Fibroblast of villous mesenchyme (primary cell): ENCODE data around the gene SLC13A2. TPM values are rescaled to one million over a fixed set of nuclear protein-coding genes. Genes with fewer than 3 reads are reported as not detected.
A peak's percentile ranks its signal among the peaks of the same experiment; 100 is the strongest.

Experiments used
- DNase-seq: peaks from one replicate; pipeline ENCODE4 v3.0.0-alpha.2; 2010; ENCODE audit warnings: low read depth
- H3K4me3 ChIP-seq: 2 replicates; pipeline ENCODE4 v1.5.1; 2011; ENCODE audit warnings: low read depth, mild to moderate bottlenecking, low read length
- total RNA-seq: library from RNA; depleted of rRNA; stranded (reverse); fragments of >200 nt; gene quantifications from 2 replicates; pipeline ENCODE4 v1.2.3, GENCODE V29; 2012
- TF ChIP-seq, protein P1 (sequence below): IDR thresholded peaks from 2 replicates; pipeline ENCODE4 v1.5.1; 2012; ENCODE audit warnings: low read depth, mild to moderate bottlenecking, low read length; ENCODE audit not compliant: insufficient read depth

SLC13A2 gene
- total RNA-seq, 1 donor: not detected

DNA sequence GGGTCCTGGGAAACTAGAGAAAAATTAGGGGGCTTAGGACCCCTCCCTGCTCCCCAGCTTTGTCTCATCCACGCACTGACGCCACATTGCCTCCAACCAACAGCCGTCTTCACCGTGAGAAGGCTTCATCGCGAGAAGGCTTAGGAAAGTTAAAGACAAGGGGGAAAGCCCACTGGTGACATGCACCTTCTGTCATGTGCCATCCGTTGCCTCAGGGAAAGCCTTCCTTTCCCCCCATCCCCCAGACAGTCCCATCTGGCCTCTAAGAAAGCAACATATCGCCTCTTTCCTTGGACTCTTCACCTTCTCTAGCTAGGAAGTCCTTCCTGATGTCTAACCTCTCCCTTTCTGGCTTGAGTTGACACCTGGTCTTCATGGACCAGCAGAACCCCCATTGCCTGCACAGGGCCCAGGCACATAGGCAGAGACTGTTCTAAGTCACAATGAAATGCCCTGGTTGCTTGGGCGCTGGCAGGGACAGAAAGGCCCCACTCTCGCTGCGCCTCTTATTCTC is 34.8 kb downstream of the SLC13A2 start:
- no peak overlapping the region for H3K4me3 ChIP-seq
- DNase-seq: no peak
- TF ChIP-seq, protein P1, sequence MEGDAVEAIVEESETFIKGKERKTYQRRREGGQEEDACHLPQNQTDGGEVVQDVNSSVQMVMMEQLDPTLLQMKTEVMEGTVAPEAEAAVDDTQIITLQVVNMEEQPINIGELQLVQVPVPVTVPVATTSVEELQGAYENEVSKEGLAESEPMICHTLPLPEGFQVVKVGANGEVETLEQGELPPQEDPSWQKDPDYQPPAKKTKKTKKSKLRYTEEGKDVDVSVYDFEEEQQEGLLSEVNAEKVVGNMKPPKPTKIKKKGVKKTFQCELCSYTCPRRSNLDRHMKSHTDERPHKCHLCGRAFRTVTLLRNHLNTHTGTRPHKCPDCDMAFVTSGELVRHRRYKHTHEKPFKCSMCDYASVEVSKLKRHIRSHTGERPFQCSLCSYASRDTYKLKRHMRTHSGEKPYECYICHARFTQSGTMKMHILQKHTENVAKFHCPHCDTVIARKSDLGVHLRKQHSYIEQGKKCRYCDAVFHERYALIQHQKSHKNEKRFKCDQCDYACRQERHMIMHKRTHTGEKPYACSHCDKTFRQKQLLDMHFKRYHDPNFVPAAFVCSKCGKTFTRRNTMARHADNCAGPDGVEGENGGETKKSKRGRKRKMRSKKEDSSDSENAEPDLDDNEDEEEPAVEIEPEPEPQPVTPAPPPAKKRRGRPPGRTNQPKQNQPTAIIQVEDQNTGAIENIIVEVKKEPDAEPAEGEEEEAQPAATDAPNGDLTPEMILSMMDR: no peak

- TF ChIP-seq, protein P1: no peak
- no peak for DNase-seq
These were observed 36.3 kb downstream of the SLC13A2 start for GRCh38 chr17:28509789-28510188.

DNA sequence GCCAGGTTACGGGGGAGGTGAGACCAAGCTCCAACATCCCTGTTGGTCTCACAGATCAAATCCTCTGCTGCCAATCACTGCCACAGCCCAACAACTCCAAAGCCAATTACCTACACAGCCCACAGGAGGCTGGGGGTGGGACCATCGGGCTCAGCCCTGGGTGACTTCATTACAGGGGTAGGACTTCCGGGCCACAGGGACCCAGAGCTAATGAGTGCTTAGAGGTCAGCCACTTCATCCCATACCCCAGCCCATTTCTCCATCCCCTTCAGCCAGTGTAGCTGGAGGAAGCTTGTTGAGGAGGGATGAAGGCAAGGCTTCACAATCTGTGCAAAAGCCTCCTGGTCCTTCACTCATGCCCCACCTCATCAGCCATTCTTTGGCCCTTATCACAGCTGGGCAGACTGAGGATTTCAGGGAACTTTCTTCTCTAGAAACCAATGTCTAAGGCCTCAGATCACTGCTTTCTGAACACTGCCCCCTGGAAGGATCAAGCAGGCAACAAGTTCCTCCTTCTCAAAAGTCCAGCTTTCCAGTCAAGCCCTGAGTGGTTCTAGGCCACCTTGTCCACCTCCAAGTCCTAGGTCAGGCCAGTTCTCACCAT is 38.5 kb downstream of the SLC13A2 start:
- H3K4me3 ChIP-seq: no peak overlapping the region
- TF ChIP-seq, protein P1: peak; percentile 6
- DNase-seq: no peak

More at GRCh38 chr17:28509789-28510188, 36.3 kb downstream of the SLC13A2 start:
- no peak overlapping the region for H3K4me3 ChIP-seq

GRCh38 chr17:28513476-28513875 is 40.0 kb downstream of the SLC13A2 start:
- H3K4me3 ChIP-seq: no peak overlapping the region
- TF ChIP-seq, protein P1: no peak

GRCh38 chr17:28514561-28515002 is 41.1 kb downstream of the SLC13A2 start:
- DNase-seq: no peak
- H3K4me3 ChIP-seq: no peak overlapping the region
- TF ChIP-seq, protein P1: no peak

More at GRCh38 chr17:28513476-28513875, 40.0 kb downstream of the SLC13A2 start:
- DNase-seq: no peak

DNA sequence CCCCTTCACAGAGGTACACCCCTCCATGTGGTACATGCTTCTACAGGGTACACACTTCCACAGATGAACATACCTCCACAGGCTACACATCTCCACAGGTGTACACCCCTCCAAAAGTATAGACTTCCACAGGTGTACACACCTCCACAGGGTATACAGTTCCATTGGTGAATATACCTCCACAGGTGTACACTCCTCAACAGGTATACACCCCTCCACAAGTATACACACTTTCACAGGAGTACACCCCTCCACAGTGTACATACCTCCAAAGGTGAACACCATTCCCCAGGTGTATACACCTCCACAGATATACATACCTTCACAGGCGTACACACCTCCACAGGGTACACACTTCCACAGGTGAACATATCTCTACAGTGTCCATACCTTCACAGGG is 42.1 kb downstream of the SLC13A2 start:
- H3K4me3 ChIP-seq: no peak overlapping the region
- DNase-seq: no peak
- TF ChIP-seq, protein P1: no peak

DNA sequence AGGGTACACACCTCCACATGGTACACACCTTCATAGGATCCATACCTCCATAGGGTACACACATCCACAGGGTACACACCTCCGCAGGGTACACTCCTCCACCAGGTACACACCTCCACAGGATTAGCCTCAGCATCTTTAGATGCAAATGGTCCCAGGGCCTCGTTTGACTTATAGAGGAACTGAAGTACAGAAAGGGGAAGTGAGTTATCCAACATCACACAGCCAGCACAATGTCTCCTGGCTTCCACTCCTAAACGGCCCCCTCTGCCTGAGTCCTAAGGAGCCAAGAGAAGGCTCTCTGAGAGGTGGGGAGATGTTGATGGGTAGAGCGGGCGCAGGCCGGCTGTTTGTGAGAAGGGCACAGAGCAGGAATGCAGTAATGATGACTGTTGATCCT is 44.7 kb downstream of the SLC13A2 start:
- DNase-seq: no peak
- TF ChIP-seq, protein P1: no peak
- H3K4me3 ChIP-seq: no peak overlapping the region
